SU-DHL-6 (cell line): ENCODE results near the gene PALLD.

ENCODE experiments used
- CTCF ChIP-seq: fragments of 200-600 bp; sonication (generic); IDR thresholded peaks from one replicate; pipeline ENCODE4 v1.5.1; 2017; ENCODE audit warnings: antibody characterized with exemption, mild to moderate bottlenecking, low read length, moderate library complexity; ENCODE audit not compliant: insufficient read depth, poor library complexity, severe bottlenecking
- EZH2phosphoT487 ChIP-seq: fragments of 200-600 bp; sonication (generic), shearing (Covaris generic); conservative IDR thresholded peaks from 2 replicates; pipeline ENCODE4 v1.6.1; 2018; ENCODE audit warnings: mild to moderate bottlenecking, antibody characterized with exemption, low read length, moderate library complexity, mixed read lengths

GRCh38 chr4:168601899-168602298 lies 105.0 kb downstream of the PALLD start:
- TF ChIP-seq CTCF (no peak), EZH2phosphoT487 (no peak)
